SJSA1 (cell line): ENCODE measurements around the gene TCTN2. TPM values are rescaled to one million over a fixed set of nuclear protein-coding genes. Genes with fewer than 3 reads are reported as not detected.

ENCODE experiments used
- DNase-seq, 2 experiments: peaks; one replicate each; pipeline ENCODE4 v3.0.0-alpha.2; 2015 to 2020; ENCODE audit warnings: low spot score in 2 of 2, low read depth in 1 of 2
- H3K27ac ChIP-seq: fragments of 250-450 bp; sonication (Bioruptor Pico); 2 replicates; pipeline ENCODE4 v1.5.1; 2020; ENCODE audit warnings: mild to moderate bottlenecking, moderate library complexity
- H3K27me3 ChIP-seq: fragments of 250-450 bp; sonication (Bioruptor Pico); replicated peaks from 2 replicates; pipeline ENCODE4 v1.5.1; 2020; ENCODE audit warnings: mild to moderate bottlenecking, moderate library complexity
- H3K36me3 ChIP-seq: fragments of 250-450 bp; sonication (Bioruptor Pico); 2 replicates; pipeline ENCODE4 v1.5.1; 2020; ENCODE audit warnings: mild to moderate bottlenecking
- H3K4me1 ChIP-seq: fragments of 250-450 bp; sonication (Bioruptor Pico); replicated peaks from 2 replicates; pipeline ENCODE4 v1.6.1; 2021; ENCODE audit warnings: mild to moderate bottlenecking
- H3K4me3 ChIP-seq: fragments of 250-450 bp; sonication (Bioruptor Pico); 2 replicates; pipeline ENCODE4 v1.5.1; 2020; ENCODE audit warnings: mild to moderate bottlenecking
- H3K9me3 ChIP-seq: fragments of 250-450 bp; sonication (Bioruptor Pico); replicated peaks from 2 replicates; pipeline ENCODE4 v1.5.1; 2020; ENCODE audit warnings: mild to moderate bottlenecking
- total RNA-seq: library from RNA; depleted of rRNA; stranded (reverse); fragments of >200 nt; shearing (Covaris generic); gene quantifications from 2 replicates; pipeline ENCODE4 v1.2.3, GENCODE V29; 2014; rRNA removed

Gene TCTN2
- total RNA-seq, result 7.5 and 17.2 TPM in 2 replicates

DNA sequence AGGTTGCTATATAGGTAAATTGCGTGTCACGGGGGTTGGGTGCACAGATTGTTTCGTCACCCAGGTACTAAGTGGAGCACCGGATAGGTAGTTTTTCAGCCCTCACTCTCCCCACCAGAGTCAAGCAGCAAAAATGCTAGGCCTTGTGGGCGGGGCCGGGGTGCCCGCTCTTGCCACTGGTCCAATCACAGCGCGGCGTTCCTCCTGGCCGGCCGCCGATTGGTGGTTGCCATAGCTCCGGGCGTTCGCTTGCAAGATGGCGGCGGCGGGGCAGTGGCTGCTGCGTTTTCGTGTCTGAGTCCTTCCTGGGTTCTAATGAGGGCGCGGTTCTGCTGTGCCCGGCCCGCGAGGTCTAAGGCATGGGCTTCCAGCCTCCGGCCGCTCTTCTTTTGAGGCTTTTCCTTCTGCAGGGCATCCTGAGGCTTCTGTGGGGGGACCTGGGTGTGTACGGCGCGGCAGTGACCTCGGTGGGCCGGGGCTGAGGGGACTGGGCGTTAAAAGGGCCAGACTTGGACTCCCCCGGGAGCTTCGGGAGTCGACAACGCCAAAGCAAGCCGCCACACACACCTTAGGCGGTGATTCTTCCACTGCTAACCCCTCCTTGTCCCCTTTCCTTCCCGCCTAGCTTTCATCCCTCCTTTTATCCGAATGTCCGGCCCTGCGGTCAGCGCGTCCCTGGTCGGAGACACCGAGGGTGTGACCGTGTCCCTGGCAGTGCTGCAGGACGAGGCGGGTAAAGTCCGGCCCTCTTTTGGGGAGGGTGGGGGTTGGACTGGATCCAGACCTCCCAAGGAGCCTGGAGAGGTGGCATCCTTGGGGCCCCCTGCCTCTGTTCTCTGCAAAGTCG, at the start of gene TCTN2:
Gene TCTN2, plus strand, starts transcription at position 232 of the 847 bp plus-strand sequence. Its CDS starts 128 bp downstream, at position 360.
- H3K4me3 ChIP-seq, result peak within 1 kb of the TSS; percentile 56
- no peaks in the 10 kb centered on the region for H3K27me3 ChIP-seq
- no peaks in the 10 kb centered on the region for H3K9me3 ChIP-seq
- peaks cover 3% of the 10 kb centered on the region; the same call in 1 of the 2 replicates for H3K36me3 ChIP-seq
- no peak within 1 kb of the TSS for H3K27ac ChIP-seq
- peaks cover 12% of the 10 kb centered on the region for H3K4me1 ChIP-seq
- DNase-seq, result peak; percentile 76 to 93

DNA sequence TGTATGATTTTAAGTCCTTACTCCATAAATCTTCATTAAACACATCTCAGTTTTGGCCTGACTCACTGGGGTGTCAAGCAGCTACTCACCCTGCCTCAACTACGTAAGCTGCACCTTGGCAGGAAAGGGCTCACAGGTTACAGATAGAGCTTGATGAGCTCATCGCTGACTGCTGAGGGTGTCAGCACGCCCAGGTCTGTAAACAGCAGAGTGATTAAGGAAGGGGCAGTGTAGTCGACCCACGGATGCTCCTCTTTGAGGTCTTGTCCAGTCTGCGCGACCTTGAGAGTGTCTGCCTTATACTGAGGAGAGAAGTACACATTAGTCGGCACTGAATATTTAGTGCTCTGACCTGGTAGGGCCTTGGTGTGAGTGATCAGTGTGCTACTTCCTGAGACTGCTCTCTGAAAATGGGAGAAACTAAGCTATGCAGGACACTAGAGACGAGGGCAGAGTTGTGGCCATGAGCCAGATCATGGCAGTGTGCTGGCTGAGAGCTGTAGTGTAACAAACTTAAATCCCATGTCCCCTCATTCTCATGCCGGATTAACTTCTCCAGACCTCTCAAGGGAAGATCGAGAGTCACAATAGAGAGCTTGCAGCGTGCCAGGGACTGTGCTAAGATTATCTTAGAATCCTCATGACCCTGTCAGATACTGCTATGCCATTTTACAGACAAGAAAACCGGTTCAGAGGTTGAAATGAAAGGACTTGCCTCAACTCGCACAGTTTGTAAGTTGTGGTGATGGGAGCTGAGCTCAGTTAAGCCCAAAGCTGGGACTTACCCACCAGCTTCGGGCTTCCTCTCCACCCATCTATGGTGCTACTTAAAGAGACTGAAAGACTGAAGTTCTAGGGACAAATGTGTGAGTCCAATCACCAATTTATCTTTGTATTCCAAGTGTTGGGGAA, 49.0 kb upstream of the TCTN2 start:
- Histone ChIP-seq H3K4me1 (no peaks in the 10 kb centered on the region), H3K9me3 (no peaks in the 10 kb centered on the region), H3K27ac (no peak overlapping the region), H3K27me3 (no peaks in the 10 kb centered on the region), H3K4me3 (no peak overlapping the region), H3K36me3 (peaks cover 86% of the 10 kb centered on the region)
- no peak for DNase-seq

DNA sequence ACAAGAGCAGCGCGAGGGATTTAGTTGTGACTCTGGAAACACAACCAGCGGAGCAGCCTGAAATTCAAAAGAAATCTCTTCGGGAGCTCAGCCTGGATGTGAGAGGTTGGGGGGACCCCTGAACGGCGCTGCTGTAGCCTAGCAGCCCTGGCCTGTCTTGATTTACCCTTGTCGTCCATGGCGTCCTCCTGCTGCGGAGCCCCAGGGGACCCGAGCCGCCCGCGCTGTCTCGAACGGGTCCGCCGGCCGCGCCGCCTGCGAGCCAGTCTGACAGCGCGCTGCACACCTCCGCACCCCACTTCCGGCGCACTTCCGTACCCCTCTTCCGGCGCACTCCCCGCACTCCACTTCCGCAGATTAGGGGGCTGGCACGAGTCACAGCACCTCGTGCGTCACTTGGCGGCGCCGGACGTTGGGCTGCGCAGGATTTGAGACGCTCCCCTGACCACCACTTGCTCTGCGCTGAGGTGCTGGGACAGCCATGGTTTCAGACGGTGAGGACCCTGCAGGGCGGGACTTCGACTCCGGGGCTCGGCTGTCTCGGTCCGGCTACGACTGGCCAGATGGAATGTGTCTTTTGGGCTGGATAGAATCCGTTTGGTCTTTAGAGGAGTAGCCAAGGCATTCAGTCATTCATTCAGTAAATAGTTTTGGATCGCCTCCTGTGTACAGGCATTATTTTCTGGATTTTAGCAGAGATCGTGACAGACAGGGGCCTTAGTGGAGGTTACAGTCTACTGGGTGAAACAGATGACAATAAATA, 37.4 kb upstream of the TCTN2 start, which contains the start of the genes EIF2B1 and GTF2H3:
Gene EIF2B1, minus strand, starts transcription at position 308 of the 763 bp plus-strand sequence. Its CDS starts 129 bp downstream, at position 179.
Gene GTF2H3, plus strand, starts transcription at position 451 of the 763 bp plus-strand sequence. Its CDS starts 31 bp downstream, at position 482.
- H3K4me1 ChIP-seq, result peaks cover 7% of the 10 kb centered on the region

DNA sequence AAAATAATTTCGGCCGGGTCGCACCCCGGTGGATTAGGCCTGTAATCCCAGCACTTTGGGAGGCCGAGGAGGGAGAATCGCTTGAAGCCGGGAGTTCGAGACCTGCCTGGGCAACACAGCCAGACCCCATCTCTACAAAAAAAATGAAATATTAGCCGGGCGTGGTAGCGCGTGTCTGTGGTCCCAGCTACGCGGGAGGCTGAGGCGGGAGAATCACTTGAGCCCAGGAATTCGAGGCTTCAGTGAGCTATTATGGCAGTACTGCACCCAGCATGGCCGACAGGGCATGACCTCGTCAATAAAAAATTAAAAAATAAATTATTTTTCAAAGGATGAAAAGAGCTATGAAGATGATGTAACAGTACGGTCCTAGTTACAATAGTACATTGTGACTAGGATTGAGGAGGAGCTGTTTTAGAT, 36.8 kb upstream of the TCTN2 start:
- H3K36me3 ChIP-seq, result peaks cover 33% of the 10 kb centered on the region
- peak overlapping the region; percentile 63 for H3K4me3 ChIP-seq
- no peaks in the 10 kb centered on the region for H3K27me3 ChIP-seq
- peaks cover 7% of the 10 kb centered on the region for H3K4me1 ChIP-seq
- H3K9me3 ChIP-seq, result no peaks in the 10 kb centered on the region
- H3K27ac ChIP-seq, result peak overlapping the region; percentile 48
- no peak for DNase-seq

More for the DNA sequence above, 37.4 kb upstream of the TCTN2 start, which contains the start of the genes EIF2B1 and GTF2H3:
- Histone ChIP-seq H3K9me3 (no peaks in the 10 kb centered on the region), H3K27ac (peak within 1 kb of the TSS; percentile 48), H3K4me3 (peak within 1 kb of the TSS; percentile 63), H3K36me3 (peaks cover 38% of the 10 kb centered on the region), H3K27me3 (no peaks in the 10 kb centered on the region)
- peak; percentile 89 to 95 for DNase-seq

DNA sequence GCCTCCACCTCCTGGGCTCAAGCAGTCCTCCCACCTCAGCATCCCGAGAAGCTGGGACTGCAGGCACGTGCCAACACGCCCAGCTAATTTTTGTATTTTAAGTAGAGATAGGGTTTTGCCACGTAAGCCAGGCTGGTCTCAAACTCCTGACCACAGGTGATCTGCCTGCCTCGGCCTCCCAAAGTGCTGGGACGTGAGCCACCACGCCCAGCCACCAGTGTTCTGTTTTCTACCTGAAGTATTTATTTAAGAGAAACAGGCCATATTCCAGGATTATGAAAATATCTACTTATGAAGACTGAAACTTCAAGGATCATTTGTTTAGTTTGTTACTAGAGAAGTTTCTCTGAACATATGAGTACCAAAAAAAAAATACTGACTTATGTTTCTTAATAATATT, 27.0 kb upstream of the TCTN2 start:
- Histone ChIP-seq H3K9me3 (no peaks in the 10 kb centered on the region), H3K27ac (no peak overlapping the region), H3K4me1 (no peaks in the 10 kb centered on the region; the same call in 1 of the 2 replicates), H3K27me3 (no peaks in the 10 kb centered on the region), H3K4me3 (no peak overlapping the region), H3K36me3 (peaks cover 40% of the 10 kb centered on the region)
- DNase-seq, result no peak

DNA sequence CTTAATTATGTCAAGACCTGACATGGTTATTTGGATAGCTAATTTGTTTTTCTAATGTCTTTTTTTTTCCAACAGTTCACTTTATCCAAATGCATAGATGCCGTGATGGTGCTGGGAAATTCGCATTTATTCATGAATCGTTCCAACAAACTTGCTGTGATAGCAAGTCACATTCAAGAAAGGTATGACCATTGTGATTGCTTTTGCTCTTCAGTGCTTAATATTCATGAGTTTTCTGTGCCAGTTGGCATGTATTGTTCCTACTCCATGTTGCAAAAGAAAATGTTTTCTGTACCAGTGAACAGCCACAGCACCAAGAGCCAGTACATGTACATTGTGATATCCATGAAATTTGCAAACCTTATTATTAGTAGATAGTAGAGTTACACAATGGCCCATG, 25.5 kb upstream of the TCTN2 start:
- Histone ChIP-seq H3K27ac (no peak overlapping the region), H3K27me3 (no peaks in the 10 kb centered on the region), H3K9me3 (no peaks in the 10 kb centered on the region), H3K36me3 (peaks cover 48% of the 10 kb centered on the region), H3K4me3 (no peak overlapping the region), H3K4me1 (no peaks in the 10 kb centered on the region; the same call in 1 of the 2 replicates)
- DNase-seq, result no peak

DNA sequence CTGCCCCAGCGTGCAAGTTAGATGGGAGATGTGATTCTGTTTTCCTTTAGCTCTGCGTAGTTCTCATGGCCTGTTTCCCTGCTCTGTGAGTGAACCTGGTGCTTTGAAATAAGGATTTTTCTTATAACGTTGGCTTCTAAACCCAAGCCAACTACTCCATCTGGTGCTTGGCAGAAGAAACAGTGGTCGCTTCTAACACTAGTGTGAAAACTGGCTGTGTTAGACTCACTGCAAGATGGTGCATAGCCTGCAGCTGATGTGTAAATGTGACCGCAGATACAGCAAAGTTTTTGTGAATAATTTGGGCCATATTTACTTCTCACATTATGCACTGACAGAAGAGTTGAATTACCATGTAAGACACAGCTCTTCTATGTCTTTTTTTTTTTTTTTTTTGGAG, 25.0 kb upstream of the TCTN2 start:
- no peaks in the 10 kb centered on the region for H3K4me1 ChIP-seq
- no peak for DNase-seq
- H3K27me3 ChIP-seq, result no peaks in the 10 kb centered on the region
- H3K4me3 ChIP-seq, result no peak overlapping the region
- no peak overlapping the region for H3K27ac ChIP-seq
- no peaks in the 10 kb centered on the region for H3K9me3 ChIP-seq
- peaks cover 53% of the 10 kb centered on the region for H3K36me3 ChIP-seq

DNA sequence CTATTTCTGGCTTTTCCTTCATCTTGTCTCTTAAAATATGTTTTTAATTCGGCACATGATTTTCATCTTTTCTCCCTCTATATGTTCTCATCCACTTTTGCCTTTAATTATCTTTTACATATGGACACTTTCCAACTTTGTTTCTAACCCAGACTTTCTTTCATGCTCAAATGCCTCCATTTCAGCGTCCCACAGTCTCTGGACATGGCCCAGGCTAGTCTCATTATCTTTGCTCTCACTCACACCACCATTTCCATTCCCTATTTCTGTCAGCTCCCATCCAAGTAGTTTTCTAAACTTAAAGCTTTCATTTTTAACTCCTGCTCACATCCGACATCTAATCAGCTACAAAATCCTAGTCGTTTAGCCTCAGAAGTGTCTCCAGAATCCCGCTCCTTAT, 22.5 kb upstream of the TCTN2 start:
- DNase-seq, result no peak
- H3K36me3 ChIP-seq, result peaks cover 60% of the 10 kb centered on the region

DNA sequence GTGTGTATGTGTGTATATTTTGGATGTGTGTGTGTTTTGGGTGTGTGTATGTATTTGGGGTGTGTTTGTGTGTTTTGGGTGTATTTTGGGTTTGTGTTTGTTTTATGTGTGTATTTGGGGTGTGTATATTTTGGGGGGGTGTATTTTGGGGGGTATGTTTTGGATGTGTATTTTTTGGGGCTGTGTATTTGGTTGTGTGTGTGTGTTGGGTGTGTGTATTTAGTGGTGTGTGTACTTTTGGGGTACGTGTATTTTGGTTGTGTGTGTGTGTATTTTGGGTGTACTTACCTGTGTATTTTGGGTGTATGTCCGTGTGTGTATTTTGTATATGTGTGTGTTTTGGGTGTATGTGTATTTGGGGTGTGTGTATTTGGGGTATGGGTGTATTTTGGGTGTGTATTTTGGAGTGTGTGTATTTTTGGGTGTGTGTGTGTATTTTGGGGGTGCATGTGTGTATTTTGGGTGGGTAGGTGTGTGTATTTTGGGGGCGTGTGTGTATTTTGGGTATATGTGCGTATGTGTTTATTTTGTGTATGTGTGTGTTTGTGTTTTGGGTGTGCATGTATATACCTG, 16.7 kb upstream of the TCTN2 start:
- H3K27ac ChIP-seq, result no peak overlapping the region
- peaks cover 59% of the 10 kb centered on the region for H3K36me3 ChIP-seq
- no peaks in the 10 kb centered on the region for H3K9me3 ChIP-seq
- no peaks in the 10 kb centered on the region for H3K4me1 ChIP-seq
- DNase-seq, result no peak
- no peaks in the 10 kb centered on the region for H3K27me3 ChIP-seq
- H3K4me3 ChIP-seq, result no peak overlapping the region

More for the DNA sequence above, 22.5 kb upstream of the TCTN2 start:
- Histone ChIP-seq H3K27me3 (no peaks in the 10 kb centered on the region), H3K4me1 (no peaks in the 10 kb centered on the region), H3K27ac (no peak overlapping the region), H3K4me3 (no peak overlapping the region), H3K9me3 (no peaks in the 10 kb centered on the region)

DNA sequence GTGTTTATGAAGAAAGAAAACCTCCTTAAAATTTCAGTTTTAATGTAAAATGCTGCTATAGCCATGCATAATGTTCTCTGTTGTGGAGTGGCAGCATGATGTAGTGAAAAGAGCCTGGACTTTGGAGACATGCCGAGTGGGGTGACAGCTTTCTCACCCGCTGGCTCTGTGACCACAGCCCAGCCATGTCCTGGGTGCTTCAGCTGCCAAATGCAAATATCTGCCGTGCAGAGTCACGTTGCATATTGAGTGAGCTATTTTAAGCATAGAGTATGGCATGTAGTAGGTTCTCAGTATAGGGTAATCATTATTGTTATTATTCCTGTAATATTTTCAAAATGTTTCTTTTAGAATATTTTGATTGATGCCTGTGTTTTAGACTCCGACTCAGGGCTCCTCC, 15.5 kb upstream of the TCTN2 start:
- no peak overlapping the region for H3K4me3 ChIP-seq
- no peak for DNase-seq
- no peaks in the 10 kb centered on the region for H3K27me3 ChIP-seq
- no peak overlapping the region for H3K27ac ChIP-seq
- peaks cover 12% of the 10 kb centered on the region for H3K4me1 ChIP-seq
- H3K9me3 ChIP-seq, result no peaks in the 10 kb centered on the region
- peaks cover 59% of the 10 kb centered on the region for H3K36me3 ChIP-seq

DNA sequence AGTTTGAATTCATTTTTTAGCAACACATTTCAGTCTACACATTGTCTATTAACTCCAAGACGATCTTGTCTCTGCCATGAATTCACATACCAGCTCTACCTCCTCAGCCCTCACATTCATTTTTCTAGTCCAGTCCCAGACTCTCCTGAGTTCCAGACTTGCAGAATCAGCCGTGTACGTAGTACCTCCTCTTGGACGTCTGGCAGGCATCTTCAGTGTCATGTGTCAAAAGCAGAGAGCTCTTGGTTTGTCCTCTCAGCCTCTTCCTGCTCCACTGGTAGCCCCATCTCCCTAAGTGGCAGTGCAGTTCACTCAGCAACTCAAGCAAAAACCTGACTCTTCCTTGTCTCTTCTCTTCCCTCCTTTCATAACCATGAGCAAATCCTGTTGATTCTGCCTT, 14.5 kb upstream of the TCTN2 start:
- H3K4me3 ChIP-seq, result no peak overlapping the region
- H3K9me3 ChIP-seq, result no peaks in the 10 kb centered on the region
- no peak for DNase-seq
- peaks cover 59% of the 10 kb centered on the region for H3K36me3 ChIP-seq
- H3K27ac ChIP-seq, result no peak overlapping the region
- H3K27me3 ChIP-seq, result no peaks in the 10 kb centered on the region
- H3K4me1 ChIP-seq, result peaks cover 16% of the 10 kb centered on the region

DNA sequence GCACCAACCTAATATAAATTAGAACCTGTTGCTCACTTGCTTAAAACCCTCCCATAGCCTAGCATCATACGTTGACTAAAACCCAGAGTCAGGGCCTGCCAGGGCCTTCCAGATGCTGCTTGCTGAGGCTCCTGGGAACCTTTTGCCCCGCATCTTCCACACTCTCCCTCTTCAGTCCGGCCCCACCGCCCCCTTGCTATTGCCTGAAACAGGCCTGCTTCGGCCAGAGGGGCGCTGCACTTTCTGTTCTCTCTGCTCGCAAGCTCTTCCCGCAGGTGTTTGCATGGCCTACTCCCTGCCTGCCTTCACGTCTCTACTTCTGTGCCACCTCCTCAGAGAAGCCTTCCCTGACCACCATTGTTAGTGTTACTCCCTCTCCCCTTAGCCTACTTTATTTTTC, 13.7 kb upstream of the TCTN2 start:
- H3K27me3 ChIP-seq, result no peaks in the 10 kb centered on the region
- peaks cover 53% of the 10 kb centered on the region for H3K36me3 ChIP-seq
- H3K9me3 ChIP-seq, result no peaks in the 10 kb centered on the region
- peaks cover 16% of the 10 kb centered on the region for H3K4me1 ChIP-seq
- no peak overlapping the region for H3K27ac ChIP-seq
- no peak overlapping the region for H3K4me3 ChIP-seq
- DNase-seq, result no peak
